Measurements from ENCODE around the gene EI24. TPM values are rescaled to one million over a fixed set of nuclear protein-coding genes. Genes with fewer than 3 reads are reported as not detected.

The EI24 gene
- 94.6 and 107 TPM in 2 replicates for total RNA-seq
- polyA plus RNA-seq = 180 and 185 TPM in 2 replicates
- polyA plus RNA-seq (2012) = 84.4 and 93.4 TPM in 2 replicates
- polyA minus RNA-seq (ENCODE audit: low replicate concordance) = 66.1 and 75.0 TPM in 2 replicates

GRCh38 chr11:125568970-125569914 is at the start of gene EI24:
TSS of gene EI24 (plus strand) at chr11:125569477. CDS start at chr11:125572528, 3,051 bp downstream.
- H3K27me3 ChIP-seq (ENCODE audit: control insufficient read depth, insufficient read depth, low read length) = no peaks in the 10 kb centered on the region
- H4K20me1 ChIP-seq (ENCODE audit: control insufficient read depth, extremely low read depth, insufficient read depth, low read length) = no peaks in the 10 kb centered on the region
- H3K9ac ChIP-seq (ENCODE audit: insufficient read depth, low read length) = peak within 1 kb of the TSS; percentile 96
- peak within 1 kb of the TSS; percentile 93 to 98 (median 96) for H3K4me3 ChIP-seq (replicated peaks in 1 of 4; ENCODE audit: control extremely low read depth in 1 of 4, insufficient read depth in 1 of 4, low read depth in 3 of 4, low read length in 4 of 4)
- TF ChIP-seq CTCF (conservative IDR thresholded peaks at IDR 0.05 in 1 of 2, IDR thresholded peaks at IDR 0.05 in 1 of 2; ENCODE audit: low read depth in 1 of 2, low read length in 2 of 2) (peak; percentile 65 to 72), EZH2 (IDR thresholded peaks at IDR 0.05; ENCODE audit: low read length, missing control alignments) (no peak)
- peaks cover 6% of the 10 kb centered on the region for H3K4me1 ChIP-seq (ENCODE audit: control insufficient read depth, extremely low read depth, insufficient read depth, low read length)
- no peaks in the 10 kb centered on the region for H3K36me3 ChIP-seq (ENCODE audit: control insufficient read depth, insufficient read depth, low read length)
- peak within 1 kb of the TSS; percentile 99 for H3K4me2 ChIP-seq (ENCODE audit: extremely low read depth, insufficient read depth, low read length)
- peaks cover 19% of the 10 kb centered on the region for H3K79me2 ChIP-seq (ENCODE audit: control insufficient read depth, insufficient read depth, low read length)
- H3K9me3 ChIP-seq (ENCODE audit: control insufficient read depth, insufficient read depth, low read depth, low read length) = no peaks in the 10 kb centered on the region
- peak; percentile 90 to 92 for DNase-seq (ENCODE audit: low read depth in 2 of 2)
- peak within 1 kb of the TSS; percentile 86 for H2AFZ ChIP-seq (ENCODE audit: low read length)
- peak within 1 kb of the TSS; percentile 88 for H3K27ac ChIP-seq (ENCODE audit: insufficient read depth, low read length)

GRCh38 chr11:125519860-125520834 is 49.1 kb upstream of the EI24 start:
- TF ChIP-seq EZH2 (IDR thresholded peaks at IDR 0.05; ENCODE audit: low read length, missing control alignments) = no peak

GRCh38 chr11:125525303-125525702 is 44.0 kb upstream of the EI24 start:
- no peak for DNase-seq (ENCODE audit: low read depth in 2 of 2)
- TF ChIP-seq CTCF (conservative IDR thresholded peaks at IDR 0.05 in 1 of 2, IDR thresholded peaks at IDR 0.05 in 1 of 2; ENCODE audit: low read depth in 1 of 2, low read length in 2 of 2) (no peak), EZH2 (IDR thresholded peaks at IDR 0.05; ENCODE audit: low read length, missing control alignments) (no peak)

More at GRCh38 chr11:125519860-125520834, 49.1 kb upstream of the EI24 start:
- H3K4me1 ChIP-seq (ENCODE audit: control insufficient read depth, extremely low read depth, insufficient read depth, low read length) = no peaks in the 10 kb centered on the region
- no peaks in the 10 kb centered on the region for H3K79me2 ChIP-seq (ENCODE audit: control insufficient read depth, insufficient read depth, low read length)
- no peaks in the 10 kb centered on the region for H3K36me3 ChIP-seq (ENCODE audit: control insufficient read depth, insufficient read depth, low read length)
- no peak overlapping the region for H2AFZ ChIP-seq (ENCODE audit: low read length)
- H3K9me3 ChIP-seq (ENCODE audit: control insufficient read depth, insufficient read depth, low read depth, low read length) = no peaks in the 10 kb centered on the region
- DNase-seq (ENCODE audit: low read depth in 2 of 2) = no peak
- no peak overlapping the region for H3K9ac ChIP-seq (ENCODE audit: insufficient read depth, low read length)
- H3K4me2 ChIP-seq (ENCODE audit: extremely low read depth, insufficient read depth, low read length) = no peak overlapping the region
- no peaks in the 10 kb centered on the region for H3K27me3 ChIP-seq (ENCODE audit: control insufficient read depth, insufficient read depth, low read length)
- no peak overlapping the region for H3K4me3 ChIP-seq (replicated peaks in 1 of 4; ENCODE audit: control extremely low read depth in 1 of 4, insufficient read depth in 1 of 4, low read depth in 3 of 4, low read length in 4 of 4)
- no peaks in the 10 kb centered on the region for H4K20me1 ChIP-seq (ENCODE audit: control insufficient read depth, extremely low read depth, insufficient read depth, low read length)
- no peak overlapping the region for H3K27ac ChIP-seq (ENCODE audit: insufficient read depth, low read length)

More at GRCh38 chr11:125525303-125525702, 44.0 kb upstream of the EI24 start:
- Histone ChIP-seq H3K4me3 (replicated peaks in 1 of 4; ENCODE audit: control extremely low read depth in 1 of 4, insufficient read depth in 1 of 4, low read depth in 3 of 4, low read length in 4 of 4) (no peak overlapping the region), H3K79me2 (ENCODE audit: control insufficient read depth, insufficient read depth, low read length) (no peaks in the 10 kb centered on the region), H4K20me1 (ENCODE audit: control insufficient read depth, extremely low read depth, insufficient read depth, low read length) (no peaks in the 10 kb centered on the region), H3K4me1 (ENCODE audit: control insufficient read depth, extremely low read depth, insufficient read depth, low read length) (no peaks in the 10 kb centered on the region), H3K27me3 (ENCODE audit: control insufficient read depth, insufficient read depth, low read length) (no peaks in the 10 kb centered on the region), H3K4me2 (ENCODE audit: extremely low read depth, insufficient read depth, low read length) (no peak overlapping the region), H3K9ac (ENCODE audit: insufficient read depth, low read length) (no peak overlapping the region), H3K9me3 (ENCODE audit: control insufficient read depth, insufficient read depth, low read depth, low read length) (no peaks in the 10 kb centered on the region), H2AFZ (ENCODE audit: low read length) (no peak overlapping the region), H3K36me3 (ENCODE audit: control insufficient read depth, insufficient read depth, low read length) (no peaks in the 10 kb centered on the region), H3K27ac (ENCODE audit: insufficient read depth, low read length) (no peak overlapping the region)
